Vagina (tissue), 2 donors: ENCODE measurements around the gene RHOBTB3.

Source experiments
- CTCF ChIP-seq, 3 experiments: fragments of 450-650 bp in 2 of 3; fragments of 200-600 bp in 1 of 3; sonication (generic) in 1 of 3; IDR thresholded peaks; one replicate each; pipeline ENCODE4 v1.5.1; 2017 to 2019; ENCODE audit warnings: antibody characterized with exemption in 3 of 3, mild to moderate bottlenecking in 2 of 3, moderate library complexity in 2 of 3
- POLR2A ChIP-seq, 2 donors: fragments of 450-650 bp; IDR thresholded peaks; one replicate each; pipeline ENCODE4 v1.6.1; 2017; ENCODE audit warnings: antibody characterized with exemption in 2 of 2, mild to moderate bottlenecking in 2 of 2, moderate library complexity in 2 of 2

GRCh38 chr5:95841914-95842812, 111.0 kb downstream of the RHOBTB3 start:
- TF ChIP-seq POLR2A (IDR thresholded peaks at IDR 0.05) = no peak
- no peak for TF ChIP-seq CTCF (IDR thresholded peaks at IDR 0.05)
